ENCODE measurements around the gene DOCK2.
A peak's percentile ranks its signal among the peaks of the same experiment; 100 is the strongest.

GRCh38 chr5:169641253-169641652 lies 4.2 kb downstream of the DOCK2 start:
- TF ChIP-seq CTCF (IDR thresholded peaks at IDR 0.05) (no peak), POLR2AphosphoS5 (IDR thresholded peaks at IDR 0.05; ENCODE audit: low read depth, low read length) (no peak), REST (IDR thresholded peaks at IDR 0.05; ENCODE audit: insufficient read depth in 1 of 2, low read depth in 2 of 2, low read length in 1 of 2) (peak; percentile 77 to 86)
